CD4-positive, alpha-beta memory T cell (primary cell): ENCODE data around the gene ZNF747. TPM values are rescaled to one million over a fixed set of nuclear protein-coding genes. Genes with fewer than 3 reads are reported as not detected.

Experiments
- CTCF ChIA-PET: fragments of 350-600 bp; sonication (Branson Sonifier 250); formaldehyde crosslinking; loops from one replicate; lab custom pipeline; 2021; ENCODE audit warnings: inconsistent platforms; ENCODE audit not compliant: partially characterized antibody; lab: Charles Lee
- POLR2A ChIA-PET: fragments of 350-600 bp; sonication (Branson Sonifier 250); formaldehyde crosslinking; loops from one replicate; lab custom pipeline; 2021; ENCODE audit not compliant: partially characterized antibody; lab: Charles Lee
- DNase-seq, 5 donors: peaks; one replicate each; pipeline versions ENCODE4 v3.0.0 to v3.0.0-alpha.2; 2020 to 2022; ENCODE audit warnings: mixed read lengths in 1 of 5
- H3K27ac ChIP-seq: one replicate; pipeline ENCODE4 v1.7.0; 2013; ENCODE audit warnings: low read depth, low read length
- H3K27me3 ChIP-seq: 2 replicates; pipeline ENCODE4 v1.7.0; 2013; ENCODE audit warnings: mild to moderate bottlenecking, low read length, moderate library complexity; ENCODE audit not compliant: insufficient read depth
- H3K36me3 ChIP-seq: 2 replicates; pipeline ENCODE4 v1.7.0; 2013; ENCODE audit warnings: mild to moderate bottlenecking, low read length, moderate library complexity; ENCODE audit not compliant: insufficient read depth
- H3K4me1 ChIP-seq: 2 replicates; pipeline ENCODE4 v1.7.0; 2013; ENCODE audit warnings: mild to moderate bottlenecking, low read length, moderate library complexity; ENCODE audit not compliant: insufficient read depth
- H3K4me3 ChIP-seq, 2 donors: one replicate each; pipeline ENCODE4 v1.7.0; 2013; ENCODE audit warnings: low read length in 2 of 2, mild to moderate bottlenecking in 1 of 2
- H3K9me3 ChIP-seq, 2 donors: one replicate each; pipeline ENCODE4 v1.7.0; 2013; ENCODE audit warnings: low read length in 2 of 2, control low read depth in 1 of 2; ENCODE audit not compliant: control insufficient read depth in 1 of 2
- H3K27ac Mint-ChIP-seq, 7 donors: one replicate each; pipeline ENCODE4 v1.8.0; 2020 to 2021; ENCODE audit warnings: mixed read lengths in 7 of 7, mild to moderate bottlenecking in 6 of 7, inconsistent platforms in 3 of 7, moderate library complexity in 3 of 7
- H3K27me3 Mint-ChIP-seq, 2 donors: one replicate each; pipeline ENCODE4 v1.8.0; 2020 to 2021; ENCODE audit warnings: mixed read lengths in 2 of 2
- H3K36me3 Mint-ChIP-seq, 2 donors: one replicate each; pipeline ENCODE4 v1.8.0; 2020 to 2021; ENCODE audit warnings: mixed read lengths in 2 of 2, inconsistent platforms in 1 of 2, mild to moderate bottlenecking in 1 of 2
- H3K4me1 Mint-ChIP-seq, 4 donors: one replicate each; pipeline ENCODE4 v1.8.0; 2020 to 2021; ENCODE audit warnings: mixed read lengths in 4 of 4, mild to moderate bottlenecking in 1 of 4
- H3K4me3 Mint-ChIP-seq, 8 donors: one replicate each; pipeline ENCODE4 v1.8.0; 2020 to 2021; ENCODE audit warnings: mixed read lengths in 8 of 8, mild to moderate bottlenecking in 7 of 8, moderate library complexity in 6 of 8, inconsistent platforms in 3 of 8
- H3K9me3 Mint-ChIP-seq, 8 donors: one replicate each; pipeline ENCODE4 v1.8.0; 2020 to 2021; ENCODE audit warnings: mixed read lengths in 8 of 8, mild to moderate bottlenecking in 5 of 8, inconsistent platforms in 3 of 8, moderate library complexity in 1 of 8
- intact Hi-C: fragments of 100-400 bp; cut with micrococcal nuclease; formaldehyde crosslinking; loops from one replicate; pipeline ENCODE4 v1.15.1; 2023
- microRNA-seq: library from miRNA; unstranded; fragments of <30 nt; microRNA quantifications from one replicate; pipeline ENCODE4 v1.2.0, GENCODE V29; 2021; ENCODE audit warnings: borderline replicate concordance, borderline number of aligned reads, borderline microRNAs expressed, mixed read lengths
- polyA plus RNA-seq, 2 donors: library from polyadenylated mRNA; unstranded; fragments of 300-500 nt; fragmentation: Illumina TruSeq; gene quantifications; one replicate each; pipeline ENCODE4 v1.2.3, GENCODE V29; 2021
- total RNA-seq, 2 experiments: library from RNA; stranded (reverse); gene quantifications; one replicate each; pipeline ENCODE4 v1.2.3, GENCODE V29; 2021

ZNF747 gene
- total and polyA plus RNA-seq, 4 experiments from 2014 or later = 7.8 to 17.8 (median 12.2) TPM

- H3K27me3 Mint-ChIP-seq = no peaks in the 10 kb centered on the region
- Histone ChIP-seq H3K27ac (no peak overlapping the region), H3K9me3 (no peaks in the 10 kb centered on the region), H3K36me3 (peaks cover 75% of the 10 kb centered on the region), H3K4me3 (no peak overlapping the region), H3K4me1 (peaks cover 66% of the 10 kb centered on the region), H3K27me3 (no peaks in the 10 kb centered on the region)
- H3K4me1 Mint-ChIP-seq = peaks cover 36 to 72% (median 43%) of the 10 kb centered on the region in 4 donors
- ChIA-PET POLR2A (interaction anchor here (0.8 to 41.1 kb wide), 6 partner anchors 10 to 129 kb away, joined by 3 to 1162 read pairs (median 42); partner anchors contain the start of genes ITGAL, SEPHS2 and ZNF689), CTCF (interaction anchor here (0.7 to 5.5 kb wide), 4 partner anchors 10 to 82 kb away, joined by 3 to 45 read pairs (median 8); partner anchors contain the start of gene DCTPP1)
- H3K4me3 Mint-ChIP-seq = peak overlapping the region in 1 of 8 donors; percentile 34
- no peak for DNase-seq
- intact Hi-C loops = no loop called here
- no peaks in the 10 kb centered on the region for H3K9me3 Mint-ChIP-seq
- H3K27ac Mint-ChIP-seq = peak overlapping the region in 4 of 7 donors; percentile 31 to 80 (median 42)
- H3K36me3 Mint-ChIP-seq = peaks cover 48 to 73% of the 10 kb centered on the region in 2 donors
These were observed 53.3 kb downstream of the ZNF747 start for GRCh38 chr16:30481381-30481780.

Small RNA genes lying within 50 kb of the gene (microRNA-seq; reads per million reads assigned to microRNA genes)
- 6.2 reads per million, percentile 29 among the genes with 10 or more reads in this experiment for gene MIR4518

Other genes starting within 250 kb of the ZNF747 start
- 10 to 100 TPM; 72.9 to 79.4 TPM for gene CD2BP2, start 179.6 kb downstream of the ZNF747 start, total RNA-seq
- gene CD2BP2, start 179.6 kb downstream of the ZNF747 start, polyA plus RNA-seq = 10 to 100 TPM; 23.7 to 24.4 TPM
- 10 to 100 TPM; 47.0 to 55.3 TPM for gene TBC1D10B, start 164.4 kb downstream of the ZNF747 start, total RNA-seq
- 10 to 100 TPM in 1 of 2 donors, 1 to 10 TPM in 1; 8.5 to 16.1 TPM for gene TBC1D10B, start 164.4 kb downstream of the ZNF747 start, polyA plus RNA-seq
- gene MYL11, start 160.1 kb downstream of the ZNF747 start, total RNA-seq = 1 to 10 TPM in 1 of 2 experiments, not detected in 1; 1.3 TPM
- gene MYL11, start 160.1 kb downstream of the ZNF747 start, polyA plus RNA-seq = 1 to 10 TPM in 1 of 2 donors, not detected in 1; 1.1 TPM
- 100 to 1,000 TPM; 198 to 206 TPM for gene SEPTIN1, start 152.3 kb downstream of the ZNF747 start, total RNA-seq
- 100 to 1,000 TPM; 210 to 212 TPM for gene SEPTIN1, start 152.3 kb downstream of the ZNF747 start, polyA plus RNA-seq
- 10 to 100 TPM; 15.8 to 16.7 TPM for gene ZNF48, start 139.4 kb downstream of the ZNF747 start, total RNA-seq
- 10 to 100 TPM in 1 of 2 donors, 1 to 10 TPM in 1; 5.5 to 10.7 TPM for gene ZNF48, start 139.4 kb downstream of the ZNF747 start, polyA plus RNA-seq
- 1 to 10 TPM; 6.0 to 6.5 TPM for gene ZNF771, start 127.3 kb downstream of the ZNF747 start, total RNA-seq
- 1 to 10 TPM; 1.4 to 5.0 TPM for gene ZNF771, start 127.3 kb downstream of the ZNF747 start, polyA plus RNA-seq
- 10 to 100 TPM; 15.0 to 18.0 TPM for gene DCTPP1, start 104.8 kb downstream of the ZNF747 start, total RNA-seq
- 100 to 1,000 TPM in 1 of 2 donors, 10 to 100 TPM in 1; 87.0 to 115 TPM for gene DCTPP1, start 104.8 kb downstream of the ZNF747 start, polyA plus RNA-seq
- gene SEPHS2, start 89.0 kb downstream of the ZNF747 start, total RNA-seq = 10 to 100 TPM; 42.0 to 44.4 TPM
- 10 to 100 TPM; 56.4 to 65.9 TPM for gene SEPHS2, start 89.0 kb downstream of the ZNF747 start, polyA plus RNA-seq
- 100 to 1,000 TPM; 648 to 657 TPM for gene ITGAL, start 62.1 kb downstream of the ZNF747 start, total RNA-seq
- gene ITGAL, start 62.1 kb downstream of the ZNF747 start, polyA plus RNA-seq = 100 to 1,000 TPM; 110 to 159 TPM
- 1 to 10 TPM; 5.8 to 6.1 TPM for gene ZNF768, start 8.3 kb downstream of the ZNF747 start, total RNA-seq
- 1 to 10 TPM in 1 of 2 donors, under 1 TPM in 1; 0.69 to 1.7 TPM for gene ZNF768, start 8.3 kb downstream of the ZNF747 start, polyA plus RNA-seq
- 10 to 100 TPM; 28.9 to 29.3 TPM for gene ZNF764, start 23.5 kb upstream of the ZNF747 start, total RNA-seq
- gene ZNF764, start 23.5 kb upstream of the ZNF747 start, polyA plus RNA-seq = 1 to 10 TPM; 4.2 to 8.8 TPM
- 10 to 100 TPM; 21.4 to 22.7 TPM for gene ZNF688, start 36.9 kb upstream of the ZNF747 start, total RNA-seq
- 10 to 100 TPM; 31.7 to 33.8 TPM for gene ZNF688, start 36.9 kb upstream of the ZNF747 start, polyA plus RNA-seq
- 10 to 100 TPM; 33.4 to 34.2 TPM for gene ZNF785, start 50.8 kb upstream of the ZNF747 start, total RNA-seq
- 1 to 10 TPM; 1.7 to 3.4 TPM for gene ZNF785, start 50.8 kb upstream of the ZNF747 start, polyA plus RNA-seq
- 10 to 100 TPM; 13.1 to 14.5 TPM for gene ZNF689, start 75.5 kb upstream of the ZNF747 start, total RNA-seq
- gene ZNF689, start 75.5 kb upstream of the ZNF747 start, polyA plus RNA-seq = 10 to 100 TPM; 11.9 to 13.5 TPM
- gene PRR14, start 116.1 kb upstream of the ZNF747 start, total RNA-seq = 100 to 1,000 TPM in 1 of 2 experiments, 10 to 100 TPM in 1; 92.0 to 100 TPM
- gene PRR14, start 116.1 kb upstream of the ZNF747 start, polyA plus RNA-seq = 10 to 100 TPM in 1 of 2 donors, 1 to 10 TPM in 1; 8.7 to 25.9 TPM
- gene FBRS, start 123.6 kb upstream of the ZNF747 start, total RNA-seq = 100 to 1,000 TPM; 164 to 172 TPM
- gene FBRS, start 123.6 kb upstream of the ZNF747 start, polyA plus RNA-seq = 1 to 10 TPM in 1 of 2 donors, under 1 TPM in 1; 0.70 to 7.9 TPM
- 100 to 1,000 TPM; 101 to 115 TPM for gene SRCAP, start 164.3 kb upstream of the ZNF747 start, total RNA-seq
- 10 to 100 TPM in 1 of 2 donors, 1 to 10 TPM in 1; 1.2 to 35.4 TPM for gene SRCAP, start 164.3 kb upstream of the ZNF747 start, polyA plus RNA-seq
- 10 to 100 TPM; 54.1 to 54.9 TPM for gene PHKG2, start 213.6 kb upstream of the ZNF747 start, total RNA-seq
- 10 to 100 TPM; 42.0 to 63.5 TPM for gene PHKG2, start 213.6 kb upstream of the ZNF747 start, polyA plus RNA-seq
- 1 to 10 TPM; 2.6 to 3.4 TPM for gene CFAP119, start 227.2 kb upstream of the ZNF747 start, total RNA-seq
- under 1 TPM; 0.22 to 0.42 TPM for gene CFAP119, start 227.2 kb upstream of the ZNF747 start, polyA plus RNA-seq
- 100 to 1,000 TPM; 101 to 109 TPM for gene RNF40, start 227.5 kb upstream of the ZNF747 start, total RNA-seq
- 10 to 100 TPM; 16.6 to 52.4 TPM for gene RNF40, start 227.5 kb upstream of the ZNF747 start, polyA plus RNA-seq